HFFc6 (cell line): ENCODE data around the gene PPIB. TPM values are rescaled to one million over a fixed set of nuclear protein-coding genes. Genes with fewer than 3 reads are reported as not detected.

Source experiments
- DNase-seq: peaks from one replicate; pipeline ENCODE4 v3.0.0-alpha.2; 2018
- H3K27ac Mint-ChIP-seq: 2 replicates; pipeline ENCODE4 v1.8.0; 2020; ENCODE audit warnings: mild to moderate bottlenecking, mixed read lengths
- H3K27me3 Mint-ChIP-seq: 2 replicates; pipeline ENCODE4 v1.8.0; 2021; ENCODE audit warnings: mild to moderate bottlenecking, moderate library complexity, mixed read lengths; ENCODE audit not compliant: insufficient read depth
- H3K36me3 Mint-ChIP-seq: 2 replicates; pipeline ENCODE4 v1.8.0; 2021; ENCODE audit warnings: low read depth, mixed read lengths
- H3K4me1 Mint-ChIP-seq: 2 replicates; pipeline ENCODE4 v1.8.0; 2020; ENCODE audit warnings: low read depth, mixed read lengths
- H3K4me3 Mint-ChIP-seq: 2 replicates; pipeline ENCODE4 v1.8.0; 2020; ENCODE audit warnings: mild to moderate bottlenecking, moderate library complexity, mixed read lengths
- H3K9me3 Mint-ChIP-seq: 2 replicates; pipeline ENCODE4 v1.8.0; 2020; ENCODE audit warnings: mild to moderate bottlenecking, mixed read lengths
- total RNA-seq, 6 experiments: library from RNA; stranded (reverse); fragmentation: NEBNext Ultra II Directional; extraction: Animal tissue kit (Norgen Biotek cat#: 25700); gene quantifications; 2 replicates in 1 of 6; 3 replicates in 5 of 6; pipeline ENCODE4 v1.2.3, GENCODE V29; 2021
- TF ChIP-seq, protein P1 (sequence below): fragments of 200-600 bp; sonication (generic); IDR thresholded peaks from 2 replicates; pipeline ENCODE4 v1.5.0; 2021; ENCODE audit warnings: antibody characterized with exemption, mild to moderate bottlenecking

PPIB gene
- total RNA-seq, 6 experiments from 2014 or later = 1,000 to 1,254 (median 1,048) TPM

DNA sequence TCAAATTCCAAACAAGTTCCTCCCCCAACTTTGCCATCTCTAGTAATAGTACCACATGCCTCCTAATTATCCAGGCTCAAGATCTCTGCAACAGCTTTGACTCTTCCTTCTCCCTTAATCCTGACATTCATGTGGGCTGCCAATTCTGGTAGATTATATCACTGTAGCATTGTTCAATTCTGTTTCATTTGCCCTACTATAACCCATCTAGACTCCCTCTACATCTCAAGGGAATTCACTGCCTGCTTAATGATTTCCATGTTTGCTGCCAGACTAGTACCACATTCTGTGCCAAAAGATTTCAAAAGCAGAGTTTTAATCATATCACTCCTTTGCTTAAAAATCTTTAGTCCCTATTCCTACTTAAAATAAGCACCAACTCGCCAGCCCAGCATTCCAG, 34.6 kb upstream of the PPIB start:
- peaks cover 8% of the 10 kb centered on the region; the same call in 1 of the 2 replicates for H3K36me3 Mint-ChIP-seq
- peak overlapping the region; percentile 2; the same call in 1 of the 2 replicates for H3K27ac Mint-ChIP-seq
- H3K9me3 Mint-ChIP-seq = no peaks in the 10 kb centered on the region
- no peaks in the 10 kb centered on the region for H3K4me1 Mint-ChIP-seq
- H3K27me3 Mint-ChIP-seq = 0 out of 2 replicates have a peak, but pooled peaks cover 2% of the 10 kb centered on the region
- no peak for DNase-seq
- TF ChIP-seq, protein P1, sequence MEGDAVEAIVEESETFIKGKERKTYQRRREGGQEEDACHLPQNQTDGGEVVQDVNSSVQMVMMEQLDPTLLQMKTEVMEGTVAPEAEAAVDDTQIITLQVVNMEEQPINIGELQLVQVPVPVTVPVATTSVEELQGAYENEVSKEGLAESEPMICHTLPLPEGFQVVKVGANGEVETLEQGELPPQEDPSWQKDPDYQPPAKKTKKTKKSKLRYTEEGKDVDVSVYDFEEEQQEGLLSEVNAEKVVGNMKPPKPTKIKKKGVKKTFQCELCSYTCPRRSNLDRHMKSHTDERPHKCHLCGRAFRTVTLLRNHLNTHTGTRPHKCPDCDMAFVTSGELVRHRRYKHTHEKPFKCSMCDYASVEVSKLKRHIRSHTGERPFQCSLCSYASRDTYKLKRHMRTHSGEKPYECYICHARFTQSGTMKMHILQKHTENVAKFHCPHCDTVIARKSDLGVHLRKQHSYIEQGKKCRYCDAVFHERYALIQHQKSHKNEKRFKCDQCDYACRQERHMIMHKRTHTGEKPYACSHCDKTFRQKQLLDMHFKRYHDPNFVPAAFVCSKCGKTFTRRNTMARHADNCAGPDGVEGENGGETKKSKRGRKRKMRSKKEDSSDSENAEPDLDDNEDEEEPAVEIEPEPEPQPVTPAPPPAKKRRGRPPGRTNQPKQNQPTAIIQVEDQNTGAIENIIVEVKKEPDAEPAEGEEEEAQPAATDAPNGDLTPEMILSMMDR = no peak
- no peak overlapping the region for H3K4me3 Mint-ChIP-seq

DNA sequence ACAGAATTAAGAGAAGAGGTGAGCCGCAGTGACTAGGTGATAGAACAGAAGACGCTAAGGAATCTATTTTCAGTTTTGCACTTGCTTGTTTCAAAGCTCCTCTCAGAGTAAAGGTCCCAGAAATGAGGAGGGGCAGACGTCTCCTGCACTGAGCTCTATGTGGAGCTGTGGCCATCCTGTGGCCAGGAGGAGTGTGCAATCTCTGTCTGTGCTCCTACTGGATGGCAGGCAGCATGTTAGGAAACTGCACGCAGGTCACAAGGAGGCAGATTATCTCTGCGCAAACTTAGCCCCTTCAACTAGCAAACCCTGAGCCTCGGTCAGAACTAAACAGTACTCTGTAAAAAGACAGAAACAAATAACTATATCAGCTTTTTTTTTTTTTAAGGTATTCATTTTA, 31.1 kb upstream of the PPIB start:
- Mint-ChIP-seq H3K27ac (no peak overlapping the region), H3K4me3 (no peak overlapping the region), H3K9me3 (no peaks in the 10 kb centered on the region), H3K4me1 (peaks cover 6% of the 10 kb centered on the region), H3K36me3 (peaks cover 10% of the 10 kb centered on the region), H3K27me3 (peaks cover 4% of the 10 kb centered on the region; the same call in 1 of the 2 replicates)
- TF ChIP-seq, protein P1 = no peak
- no peak for DNase-seq

DNA sequence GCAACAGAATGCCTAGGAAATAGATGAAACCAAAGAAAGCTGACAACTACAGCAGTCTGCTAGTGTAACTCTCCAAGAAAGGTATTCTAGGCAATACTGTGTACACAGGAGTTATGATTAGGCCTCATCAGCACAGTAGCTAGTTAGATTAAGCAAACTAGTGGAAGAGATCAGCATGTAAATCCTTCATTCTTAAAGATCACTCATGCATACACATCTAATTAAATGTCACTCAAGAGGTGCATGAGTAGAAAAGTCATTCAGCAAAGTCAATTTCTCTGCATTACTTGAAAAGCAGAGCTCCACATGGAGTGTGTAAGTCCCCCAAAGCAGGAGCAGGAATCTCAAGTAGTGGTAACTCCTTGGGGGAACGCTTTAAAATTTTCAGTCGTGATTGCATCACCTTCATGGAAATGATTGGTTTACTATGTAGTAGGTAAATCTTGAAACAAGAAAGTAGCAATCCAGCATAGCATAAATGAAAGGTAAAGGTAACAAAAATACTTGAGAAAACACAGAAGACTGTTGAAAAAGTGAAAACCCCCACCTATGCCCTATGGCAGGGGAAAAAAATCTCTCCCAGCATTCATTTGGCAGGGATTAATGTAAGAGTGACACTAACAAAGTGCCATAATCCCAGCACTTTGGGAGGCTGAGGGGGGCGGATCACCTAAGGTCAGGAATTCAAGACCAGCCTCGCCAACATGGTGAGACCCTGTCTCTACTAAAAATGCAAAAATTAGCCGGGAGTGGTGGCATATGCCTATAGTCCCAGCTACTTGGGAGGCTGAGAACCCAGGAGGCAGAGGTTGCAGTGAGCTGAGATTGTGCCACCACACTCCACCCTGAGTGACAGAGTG, 29.4 kb upstream of the PPIB start:
- no peak for DNase-seq
- no peaks in the 10 kb centered on the region for H3K9me3 Mint-ChIP-seq

DNA sequence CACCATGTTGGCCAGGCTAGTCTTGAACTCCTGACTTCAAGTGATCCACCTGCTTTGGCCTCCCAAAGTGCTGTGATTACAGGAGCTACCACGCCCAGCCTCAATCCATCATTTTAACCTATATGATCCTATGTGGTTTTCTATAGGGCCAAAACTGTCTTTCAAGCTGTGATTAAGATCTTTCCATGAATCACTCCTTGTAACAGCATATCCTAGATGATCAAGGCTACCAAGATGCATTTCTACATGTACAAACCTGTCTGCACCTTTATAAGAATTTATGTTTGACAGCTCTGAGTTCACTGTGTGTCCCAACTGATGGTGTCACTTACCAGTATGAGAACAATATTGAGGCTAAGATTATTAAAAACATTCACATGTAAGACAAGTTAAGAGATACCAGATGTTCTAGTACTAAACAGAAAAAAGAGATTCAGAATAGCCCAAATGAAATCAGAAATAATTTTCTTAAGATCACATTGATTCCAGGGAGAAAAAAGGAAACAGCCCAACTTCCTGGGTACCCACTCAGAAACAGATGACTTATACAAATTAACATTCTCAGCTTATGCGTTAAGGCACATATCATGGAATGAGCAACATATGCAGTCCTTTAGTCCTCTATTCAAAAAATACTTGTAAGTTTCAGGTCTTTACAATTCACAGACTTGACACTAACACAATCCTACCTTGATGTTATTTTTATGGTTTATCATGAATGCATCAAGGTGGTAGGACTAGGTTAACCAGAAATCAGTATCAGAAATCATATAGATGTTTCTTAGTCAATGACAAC, 24.8 kb upstream of the PPIB start:
- Mint-ChIP-seq H3K4me1 (peaks cover 20% of the 10 kb centered on the region), H3K9me3 (no peaks in the 10 kb centered on the region), H3K4me3 (no peak overlapping the region), H3K27ac (peak overlapping the region; percentile 31; the same call in 1 of the 2 replicates), H3K27me3 (peaks cover 2% of the 10 kb centered on the region; the same call in 1 of the 2 replicates), H3K36me3 (peaks cover 17% of the 10 kb centered on the region)
- TF ChIP-seq, protein P1 = no peak
- no peak for DNase-seq

More for the DNA sequence above, 29.4 kb upstream of the PPIB start:
- TF ChIP-seq, protein P1 = no peak
- Mint-ChIP-seq H3K4me1 (peaks cover 20% of the 10 kb centered on the region), H3K4me3 (no peak overlapping the region), H3K27ac (no peak overlapping the region), H3K27me3 (peaks cover 2% of the 10 kb centered on the region; the same call in 1 of the 2 replicates), H3K36me3 (peaks cover 6% of the 10 kb centered on the region)

DNA sequence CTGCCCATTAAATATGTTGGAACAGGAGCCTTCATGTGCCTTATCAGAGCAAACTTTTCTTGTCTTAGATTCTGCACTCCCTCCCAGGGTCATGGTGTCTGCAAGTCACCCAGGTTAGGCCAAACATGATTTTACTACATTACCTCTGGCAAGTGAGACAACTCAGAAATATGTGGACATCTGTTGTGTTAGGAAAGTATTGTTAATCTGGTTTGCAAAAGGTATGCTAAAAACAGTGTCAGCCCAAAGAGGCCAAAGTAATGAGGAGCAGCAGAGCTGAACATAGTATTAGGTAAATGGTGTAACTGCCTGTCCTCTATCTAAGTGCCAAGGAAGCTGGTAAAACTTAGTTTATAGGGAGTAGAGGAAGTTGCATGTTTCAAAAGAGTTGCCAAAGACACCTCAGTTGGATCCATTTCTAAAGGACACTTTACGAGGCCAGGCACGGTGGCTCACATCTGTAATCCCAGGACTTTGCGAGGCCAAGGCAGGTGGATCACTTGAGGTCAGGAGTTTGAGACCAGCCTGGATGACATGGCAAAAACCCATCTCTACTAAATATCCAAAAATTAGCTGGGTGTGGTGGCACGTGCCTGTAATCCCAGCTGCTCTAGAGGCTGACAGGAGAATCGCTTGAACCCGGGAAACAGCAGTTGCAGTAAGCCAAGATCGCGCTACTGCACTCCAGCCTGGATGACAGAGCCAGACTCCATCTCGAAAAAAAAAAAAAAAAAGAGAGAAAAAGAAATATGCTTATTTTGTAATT, 22.5 kb upstream of the PPIB start:
- H3K27ac Mint-ChIP-seq = no peak overlapping the region
- H3K9me3 Mint-ChIP-seq = no peaks in the 10 kb centered on the region
- H3K4me1 Mint-ChIP-seq = peaks cover 20% of the 10 kb centered on the region
- H3K36me3 Mint-ChIP-seq = peaks cover 22% of the 10 kb centered on the region
- DNase-seq = no peak
- H3K27me3 Mint-ChIP-seq = peaks cover 2% of the 10 kb centered on the region; the same call in 1 of the 2 replicates
- H3K4me3 Mint-ChIP-seq = no peak overlapping the region
- TF ChIP-seq, protein P1 = no peak
